Retinal pigment epithelial cell (primary cell): Measurements from ENCODE around the gene KRT4.

Experiments used
- DNase-seq: peaks from one replicate; pipeline ENCODE4 v3.0.0-alpha.2; 2010; ENCODE audit warnings: low read depth
- H3K4me3 ChIP-seq: 2 replicates; pipeline ENCODE4 v1.5.1; 2011; ENCODE audit warnings: mild to moderate bottlenecking, low read length, control low read depth, moderate library complexity
- CTCF ChIP-seq: conservative IDR thresholded peaks from 2 replicates; pipeline ENCODE4 v1.5.1; 2011; ENCODE audit warnings: low read depth, low read length, control low read depth, inconsistent platforms

The KRT4 gene

GRCh38 chr12:52812073-52812400 lies 1.9 kb downstream of the KRT4 start:
- no peak overlapping the region for H3K4me3 ChIP-seq
- no peak for DNase-seq
- no peak for TF ChIP-seq CTCF

- TF ChIP-seq CTCF, result no peak
- DNase-seq, result no peak
- H3K4me3 ChIP-seq, result no peak overlapping the region
Measured at GRCh38 chr12:52811191-52812072, 2.5 kb downstream of the KRT4 start.

GRCh38 chr12:52810554-52810953 lies 3.4 kb downstream of the KRT4 start:
- no peak for TF ChIP-seq CTCF
- H3K4me3 ChIP-seq, result no peak overlapping the region
- no peak for DNase-seq

GRCh38 chr12:52809166-52809565 lies 4.8 kb downstream of the KRT4 start:
- TF ChIP-seq CTCF, result no peak
- H3K4me3 ChIP-seq, result no peak overlapping the region
- DNase-seq, result no peak

- no peak overlapping the region for H3K4me3 ChIP-seq
- TF ChIP-seq CTCF, result no peak
Measured at GRCh38 chr12:52808573-52809160, 5.2 kb downstream of the KRT4 start.

GRCh38 chr12:52807544-52808470 lies 6.1 kb downstream of the KRT4 start:
- H3K4me3 ChIP-seq, result no peak overlapping the region
- no peak for TF ChIP-seq CTCF
- DNase-seq, result no peak

More at GRCh38 chr12:52808573-52809160, 5.2 kb downstream of the KRT4 start:
- DNase-seq, result no peak
